GM18520 (cell line): ENCODE data around the gene CLSTN3.

Source experiments
- ATAC-seq: cut with Tn5 transposase; IDR thresholded peaks from one replicate; pipeline ENCODE4 v1.9.1; 2021; ENCODE audit not compliant: unreplicated experiment

Gene CLSTN3

DNA sequence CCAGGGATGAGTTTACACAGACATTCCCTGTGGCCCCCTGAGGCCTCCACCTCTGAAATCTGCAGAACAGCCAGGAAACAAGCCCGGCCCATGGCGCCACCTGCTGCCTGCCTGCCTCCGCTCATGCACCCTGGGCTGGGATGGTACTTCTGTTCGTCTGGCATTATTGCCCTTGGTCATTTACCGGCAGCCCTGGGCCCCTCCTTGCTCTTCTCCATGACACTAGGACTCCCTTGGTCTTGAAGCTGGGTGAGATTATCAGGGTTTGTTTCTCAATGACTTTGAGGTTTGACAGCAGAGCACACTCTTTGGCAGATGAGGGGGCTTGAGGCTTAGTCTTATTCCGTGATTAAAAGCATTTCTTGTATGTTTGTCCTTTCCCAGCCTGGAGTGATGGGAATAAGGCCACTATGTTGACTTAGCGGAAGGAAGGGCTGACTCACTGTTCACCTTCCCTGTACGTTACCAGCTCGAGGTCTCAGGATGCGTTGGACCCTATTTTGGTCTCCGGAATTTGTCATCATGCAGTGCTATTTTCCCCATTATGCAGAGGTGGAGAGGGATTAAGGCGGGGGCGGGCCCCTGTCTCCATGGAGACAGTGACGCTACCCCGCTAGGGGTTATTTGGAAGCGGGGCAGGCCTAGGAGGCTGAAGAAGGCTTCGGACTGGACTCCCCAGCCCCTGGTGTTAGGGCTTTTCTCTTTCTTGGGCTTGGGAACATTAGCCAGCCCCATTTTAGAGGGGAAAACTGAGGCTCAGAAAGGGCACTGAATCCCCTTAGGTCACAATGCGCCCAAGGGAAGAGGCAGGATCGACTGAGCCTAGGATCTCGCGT lies 58.6 kb downstream of the CLSTN3 start:
- peak; percentile 15 for ATAC-seq

DNA sequence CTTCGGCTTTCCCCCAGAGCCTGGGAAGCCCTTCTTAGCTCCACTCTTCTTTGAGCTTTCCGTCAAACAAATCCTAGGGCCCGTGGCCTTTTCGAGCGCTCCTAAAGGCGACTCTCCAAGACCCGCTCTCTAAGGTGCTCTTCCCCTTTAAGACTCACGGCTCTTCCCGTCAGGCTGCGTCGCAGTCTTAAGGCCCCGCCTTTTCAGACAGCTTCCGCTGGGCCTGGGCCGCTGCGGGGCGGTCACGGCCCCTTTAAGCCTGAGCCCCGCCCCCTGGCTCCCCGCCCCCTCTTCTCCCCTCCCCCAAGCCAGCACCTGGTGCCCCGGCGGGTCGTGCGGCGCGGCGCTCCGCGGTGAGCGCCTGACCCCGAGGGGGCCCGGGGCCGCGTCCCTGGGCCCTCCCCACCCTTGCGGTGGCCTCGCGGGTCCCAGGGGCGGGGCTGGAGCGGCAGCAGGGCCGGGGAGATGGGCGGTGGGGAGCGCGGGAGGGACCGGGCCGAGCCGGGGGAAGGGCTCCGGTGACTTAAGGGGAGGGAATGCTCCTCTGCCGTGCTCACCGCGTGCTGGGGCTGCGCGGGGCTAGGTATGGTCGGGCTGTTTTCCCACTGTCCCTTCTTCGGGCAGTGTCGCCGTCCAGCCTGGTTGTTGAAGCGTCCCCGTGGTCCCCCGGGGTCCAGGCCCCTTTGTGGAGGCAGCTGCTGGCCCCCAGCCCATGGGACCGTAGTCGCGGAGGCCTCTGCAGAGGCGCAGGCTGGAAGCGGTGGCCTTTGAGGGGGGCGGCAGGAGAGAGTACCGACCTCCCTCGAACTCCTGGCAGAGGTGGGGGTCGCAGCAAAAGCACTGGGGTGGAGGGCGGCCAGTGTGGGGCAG lies 59.5 kb downstream of the CLSTN3 start, which contains the start of gene PEX5:
TSS of gene PEX5 (plus strand) at position 289 of the 870 bp plus-strand sequence. CDS start 692 bp downstream, outside the sequence.
- peak; percentile 90 for ATAC-seq

DNA sequence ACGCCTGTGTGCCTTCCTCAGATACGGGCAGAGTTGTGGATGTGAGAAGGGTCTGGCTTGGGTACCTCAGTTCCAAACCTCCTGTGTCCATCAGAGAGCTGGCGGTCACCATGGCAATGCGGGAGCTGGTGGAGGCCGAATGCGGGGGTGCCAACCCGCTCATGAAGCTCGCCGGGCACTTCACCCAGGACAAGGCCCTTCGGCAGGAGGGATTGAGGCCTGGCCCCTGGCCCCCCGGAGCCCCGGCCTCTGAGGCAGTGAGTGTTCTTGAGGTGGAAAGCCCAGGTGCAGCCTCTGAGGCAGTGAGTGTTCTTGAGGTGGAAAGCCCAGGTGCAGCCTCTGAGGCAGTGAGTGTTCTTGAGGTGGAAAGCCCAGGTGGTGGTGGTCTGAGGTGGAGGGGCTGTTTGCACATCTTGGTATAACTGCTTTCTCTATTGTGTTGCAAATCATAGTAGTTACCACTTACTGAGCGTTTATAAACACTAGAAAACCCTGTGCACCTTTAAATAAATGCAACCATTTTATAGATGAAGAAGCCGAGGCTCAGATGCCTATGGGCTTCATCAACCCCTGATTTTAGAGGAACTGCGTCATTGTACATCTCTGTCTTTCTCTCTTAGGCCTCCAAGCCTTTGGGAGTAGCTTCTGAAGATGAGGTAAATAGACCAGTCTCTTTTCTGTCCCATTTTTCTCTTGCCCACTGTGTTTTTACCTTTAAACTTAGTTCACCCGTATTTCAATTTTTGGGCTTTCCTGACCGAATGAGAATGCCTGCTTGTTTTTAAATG lies 60.3 kb downstream of the CLSTN3 start:
- no peak for ATAC-seq

DNA sequence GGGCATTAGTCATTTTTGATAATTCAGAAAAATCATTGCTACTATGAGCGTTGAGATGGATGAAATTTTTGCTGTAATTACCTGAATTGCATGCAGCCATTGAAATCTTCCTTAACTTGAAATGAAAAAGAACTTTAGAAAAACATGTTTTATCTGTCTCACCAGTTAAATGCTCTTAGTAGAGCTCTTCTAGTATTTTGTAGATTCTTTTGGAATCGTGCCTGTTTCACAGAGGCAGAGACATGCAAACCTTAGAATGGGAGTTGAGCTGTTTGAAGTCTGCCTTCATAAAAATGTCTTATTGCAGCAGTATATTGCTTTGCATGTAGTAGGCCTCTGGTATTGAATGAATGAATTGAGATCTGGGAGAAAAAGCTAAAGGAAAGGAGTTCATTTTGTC lies 63.5 kb downstream of the CLSTN3 start:
- no peak for ATAC-seq

DNA sequence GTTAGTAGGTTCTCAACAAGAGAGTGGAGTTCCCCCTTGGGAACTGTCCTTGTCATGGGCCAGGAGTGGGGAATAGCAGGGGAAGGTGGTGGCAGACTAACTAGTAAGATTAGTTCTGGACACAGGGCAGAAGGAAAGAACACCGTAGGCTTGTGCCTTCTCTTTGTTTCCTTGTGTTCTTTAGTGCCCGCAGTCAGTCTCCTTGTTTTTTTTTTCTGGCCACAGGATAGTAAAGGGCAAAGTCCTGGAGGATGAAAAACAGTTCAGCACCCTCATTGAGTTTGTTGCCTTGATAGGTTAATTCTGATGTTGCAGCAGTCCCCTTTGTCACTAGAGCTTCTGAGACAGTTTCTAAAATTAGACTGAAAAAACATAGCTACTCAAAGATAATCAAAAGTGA lies 67.7 kb downstream of the CLSTN3 start:
- ATAC-seq = no peak

DNA sequence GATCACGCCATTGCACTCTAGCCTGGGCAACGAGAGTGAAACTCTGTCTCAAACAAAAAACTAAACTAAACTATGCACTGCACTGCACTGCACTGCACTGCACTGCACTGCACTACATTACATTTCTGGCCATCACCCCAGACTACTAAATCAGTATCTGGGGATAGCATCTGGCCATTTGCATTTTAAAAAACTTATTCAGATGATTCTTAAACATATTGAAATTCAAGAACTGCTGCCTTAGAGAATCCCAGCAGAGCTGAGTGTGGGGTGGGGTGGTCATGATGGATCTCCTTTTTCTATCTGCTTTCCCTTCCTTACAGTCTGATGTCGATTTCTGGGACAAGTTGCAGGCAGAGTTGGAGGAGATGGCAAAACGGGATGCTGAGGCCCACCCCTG lies 72.9 kb downstream of the CLSTN3 start:
- no peak for ATAC-seq

DNA sequence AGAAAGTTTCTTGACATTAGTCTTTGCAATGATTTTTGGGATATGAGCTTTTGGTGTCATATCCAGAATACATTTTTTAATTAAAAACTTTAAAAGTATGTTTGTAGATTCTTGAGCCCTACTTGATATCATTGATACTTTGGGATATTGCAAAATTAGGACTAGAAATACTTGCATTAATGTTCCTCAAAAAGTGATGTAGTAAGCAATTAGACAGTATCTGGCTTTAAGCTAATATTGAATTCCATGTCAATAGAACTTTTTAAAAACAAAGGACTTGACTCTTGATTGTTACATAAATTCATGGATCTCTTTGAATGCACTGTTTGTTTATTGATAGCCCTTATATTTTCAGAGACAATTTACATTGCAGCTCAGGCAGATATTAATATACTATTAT lies 74.9 kb downstream of the CLSTN3 start:
- ATAC-seq = no peak

DNA sequence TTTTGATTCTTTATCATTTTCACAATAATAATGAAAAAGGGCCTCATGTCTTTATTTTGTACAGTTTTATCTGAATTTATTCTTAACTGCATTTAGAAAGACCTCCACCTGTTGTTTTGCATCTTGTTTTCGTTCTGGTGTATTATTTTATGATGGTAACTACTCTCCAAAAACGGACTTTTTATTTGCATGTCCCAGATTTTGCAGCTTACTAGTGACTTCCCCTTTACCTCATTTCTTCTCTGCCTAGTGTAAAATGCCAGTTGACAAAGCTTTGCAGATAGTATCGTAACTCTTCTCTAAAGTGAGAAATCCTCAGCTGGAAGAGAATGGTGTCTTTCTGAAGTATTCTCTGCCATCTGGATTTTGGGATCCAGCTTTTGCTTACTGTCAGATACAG lies 76.5 kb downstream of the CLSTN3 start:
- no peak for ATAC-seq

DNA sequence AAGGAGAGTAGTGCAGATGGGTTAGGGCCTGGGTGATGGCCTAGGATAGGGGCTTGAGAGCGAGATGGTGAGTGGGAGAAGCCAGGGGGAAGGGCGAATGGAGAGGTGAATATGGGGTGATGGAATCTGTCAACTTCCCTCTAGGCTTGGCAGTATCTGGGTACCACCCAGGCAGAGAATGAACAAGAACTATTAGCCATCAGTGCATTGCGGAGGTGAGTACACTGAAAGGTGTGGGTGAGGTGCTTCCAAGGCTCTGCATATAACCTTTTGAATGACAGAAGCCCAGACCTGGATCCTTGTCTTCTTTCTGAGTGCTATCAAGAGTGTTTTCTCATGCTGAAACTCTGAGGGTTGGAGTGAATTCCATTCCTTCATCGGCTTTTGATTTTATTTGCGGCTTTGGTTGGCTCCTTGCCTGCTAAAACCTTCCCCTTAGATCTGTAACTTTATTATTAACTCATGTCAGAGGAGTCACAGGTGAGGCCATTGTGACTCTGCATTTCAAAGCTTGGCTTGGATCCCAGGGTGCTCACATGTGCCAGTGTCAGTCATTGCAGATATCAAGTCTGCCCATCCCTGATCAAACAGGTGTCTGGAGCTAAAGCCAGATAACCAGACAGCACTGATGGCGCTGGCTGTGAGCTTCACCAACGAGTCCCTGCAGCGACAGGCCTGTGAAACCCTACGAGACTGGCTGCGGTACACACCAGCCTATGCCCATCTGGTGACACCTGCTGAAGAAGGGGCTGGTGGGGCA lies 77.9 kb downstream of the CLSTN3 start:
- no peak for ATAC-seq
